ENCODE measurements around the gene CACNA1C. TPM values are rescaled to one million over a fixed set of nuclear protein-coding genes. Genes with fewer than 3 reads are reported as not detected.

Gene CACNA1C
- total RNA-seq, 1 donor: 16.6 TPM

DNA sequence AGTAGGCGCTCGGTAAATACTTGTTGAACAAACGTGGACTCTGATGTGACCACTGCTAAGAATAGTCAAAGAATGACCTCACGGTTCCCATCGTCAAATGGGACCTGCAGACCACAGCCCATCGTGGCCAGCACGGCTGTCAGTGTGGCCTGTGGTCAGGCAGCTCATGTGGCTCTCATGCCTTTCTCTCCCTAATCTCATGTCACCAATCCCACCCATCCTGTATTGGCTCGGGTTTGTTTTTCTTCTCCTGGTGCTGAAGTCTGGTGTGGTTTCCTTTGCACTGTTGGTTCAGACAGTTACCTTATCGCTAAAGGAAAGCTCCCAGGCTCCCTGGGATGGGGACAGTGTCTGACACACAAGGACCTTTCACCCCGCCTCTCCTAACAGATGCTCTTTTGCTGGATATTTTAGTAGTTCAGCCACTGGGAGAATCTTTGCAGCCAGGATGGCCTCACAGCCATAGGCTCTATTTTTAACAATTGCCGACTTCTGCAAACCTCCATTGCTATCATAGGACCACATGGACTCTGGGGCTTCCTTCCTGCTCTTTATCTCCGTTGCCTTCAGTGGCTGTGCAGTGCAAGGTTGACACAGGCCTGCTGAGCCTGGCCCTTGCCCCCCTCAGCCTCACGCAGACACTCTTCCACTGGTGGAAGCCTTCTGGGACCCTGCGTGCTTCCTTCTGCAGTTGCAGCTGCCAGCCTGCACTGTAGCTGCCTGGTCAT is 448.8 kb downstream of the CACNA1C start:
- no peak for TF ChIP-seq CTCF (IDR thresholded peaks at IDR 0.05; ENCODE audit: insufficient read depth, low read length)
- no peak for DNase-seq (ENCODE audit: low read depth)
- H3K4me3 ChIP-seq (ENCODE audit: low read depth, low read length): no peak overlapping the region

GRCh38 chr12:2503036-2503435 is 450.2 kb downstream of the CACNA1C start:
- no peak overlapping the region for H3K4me3 ChIP-seq (ENCODE audit: low read depth, low read length)
- DNase-seq (ENCODE audit: low read depth): no peak
- TF ChIP-seq CTCF (IDR thresholded peaks at IDR 0.05; ENCODE audit: insufficient read depth, low read length): no peak

- DNase-seq (ENCODE audit: low read depth): no peak
- no peak overlapping the region for H3K4me3 ChIP-seq (ENCODE audit: low read depth, low read length)
- TF ChIP-seq CTCF (IDR thresholded peaks at IDR 0.05; ENCODE audit: insufficient read depth, low read length): no peak
Observed at GRCh38 chr12:2503762-2504161, 451.0 kb downstream of the CACNA1C start.

GRCh38 chr12:2504577-2504976 is 451.8 kb downstream of the CACNA1C start:
- no peak for TF ChIP-seq CTCF (IDR thresholded peaks at IDR 0.05; ENCODE audit: insufficient read depth, low read length)
- DNase-seq (ENCODE audit: low read depth): no peak
- no peak overlapping the region for H3K4me3 ChIP-seq (ENCODE audit: low read depth, low read length)

DNA sequence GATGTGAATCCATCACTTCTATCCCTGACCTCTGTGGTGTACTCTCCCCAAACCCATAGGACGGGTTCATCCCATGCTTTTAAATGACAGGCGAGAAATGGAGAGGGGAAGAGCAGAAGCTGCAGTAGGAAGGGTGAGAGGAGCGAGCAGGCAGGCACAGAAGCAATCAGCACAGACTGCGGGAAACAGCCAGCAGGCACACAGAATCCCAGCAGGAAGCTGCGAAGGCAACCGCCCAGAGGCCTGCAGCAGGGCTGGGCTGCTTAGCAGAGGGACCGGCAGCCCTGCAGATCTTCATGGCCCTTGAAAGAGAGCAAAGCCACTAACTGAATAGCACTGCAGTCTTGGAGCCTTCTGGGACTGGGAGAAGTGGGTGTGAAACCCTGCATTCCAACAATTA is 455.0 kb downstream of the CACNA1C start:
- no peak for DNase-seq (ENCODE audit: low read depth)
- no peak for TF ChIP-seq CTCF (IDR thresholded peaks at IDR 0.05; ENCODE audit: insufficient read depth, low read length)
- H3K4me3 ChIP-seq (ENCODE audit: low read depth, low read length): no peak overlapping the region

DNA sequence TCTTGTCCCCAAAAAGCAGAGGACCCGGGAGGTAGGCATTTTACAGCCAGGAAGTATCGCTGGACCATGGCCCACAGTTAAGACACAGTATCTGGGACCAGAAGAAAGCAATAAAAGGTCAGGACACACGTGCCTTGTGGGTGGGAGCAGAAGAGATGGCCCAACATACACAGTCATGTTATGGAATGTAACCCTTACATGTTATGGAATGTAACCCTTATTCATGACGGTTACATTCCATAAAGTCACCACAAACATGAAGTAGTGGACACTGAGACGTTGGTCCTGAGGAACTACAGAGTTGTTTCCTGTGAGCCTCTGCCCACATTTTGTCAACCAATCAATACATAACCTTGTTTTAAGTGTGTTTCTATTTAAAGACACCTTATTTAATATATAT is 456.4 kb downstream of the CACNA1C start:
- no peak overlapping the region for H3K4me3 ChIP-seq (ENCODE audit: low read depth, low read length)
- no peak for TF ChIP-seq CTCF (IDR thresholded peaks at IDR 0.05; ENCODE audit: insufficient read depth, low read length)
- no peak for DNase-seq (ENCODE audit: low read depth)

- no peak for TF ChIP-seq CTCF (IDR thresholded peaks at IDR 0.05; ENCODE audit: insufficient read depth, low read length)
- no peak overlapping the region for H3K4me3 ChIP-seq (ENCODE audit: low read depth, low read length)
- no peak for DNase-seq (ENCODE audit: low read depth)
Observed at GRCh38 chr12:2510045-2510444, 457.3 kb downstream of the CACNA1C start.

Measured in fibroblast of the aortic adventitia (primary cell).